SU-DHL-6 (cell line): ENCODE measurements around the gene CRKL.
"Not testable (repeated sequence)": the region's sequence is repeated elsewhere in the genome, so short reads cannot be mapped to it uniquely, and the experiment has no call there.

ENCODE experiments used
- H2AFZ ChIP-seq: fragments of 200-600 bp; sonication (generic); 2 replicates; pipeline ENCODE4 v1.6.1; 2014; ENCODE audit warnings: low read depth, mild to moderate bottlenecking, moderate library complexity, mixed read lengths, antibody characterized with exemption, low read length; ENCODE audit not compliant: severe bottlenecking
- H3F3A ChIP-seq: fragments of 200-600 bp; shearing (Covaris generic); 2 replicates; pipeline ENCODE4 v1.6.0; 2016; ENCODE audit warnings: antibody characterized with exemption, mild to moderate bottlenecking; ENCODE audit not compliant: insufficient read depth
- H3K27ac ChIP-seq: fragments of 200-600 bp; sonication (generic); 2 replicates; pipeline ENCODE4 v1.5.1; 2016; ENCODE audit warnings: low read depth, mild to moderate bottlenecking, low read length, moderate library complexity, mixed read lengths
- H3K27me3 ChIP-seq: fragments of 200-600 bp; sonication (generic), shearing (Covaris generic); 2 replicates; pipeline ENCODE4 v1.6.0; 2014; ENCODE audit warnings: mild to moderate bottlenecking, low read length
- H3K36me3 ChIP-seq: fragments of 200-600 bp; sonication (generic); 2 replicates; pipeline ENCODE4 v1.6.1; 2014; ENCODE audit warnings: mild to moderate bottlenecking, low read length, mixed read lengths
- H3K4me2 ChIP-seq: fragments of 300-600, 200-600 bp; shearing (Covaris generic), sonication (generic); 2 replicates; pipeline ENCODE4 v1.6.0; 2014; ENCODE audit warnings: low read length, low read depth, mild to moderate bottlenecking; ENCODE audit not compliant: poor library complexity, severe bottlenecking
- H3K4me3 ChIP-seq: fragments of 200-600 bp; sonication (generic); 2 replicates; pipeline ENCODE4 v1.5.1; 2014; ENCODE audit warnings: antibody characterized with exemption, low read length, mild to moderate bottlenecking, mixed read lengths; ENCODE audit not compliant: insufficient read depth, poor library complexity, severe bottlenecking
- H3K79me2 ChIP-seq: fragments of 200-600 bp; sonication (generic); 2 replicates; pipeline ENCODE4 v1.6.1; 2014; ENCODE audit warnings: mild to moderate bottlenecking, low read length, moderate library complexity; ENCODE audit not compliant: insufficient read depth
- H3K9ac ChIP-seq: fragments of 200-600 bp; sonication (generic); 2 replicates; pipeline ENCODE4 v1.7.0; 2014; ENCODE audit warnings: mild to moderate bottlenecking, low read length
- H3K9me2 ChIP-seq: fragments of 200-600 bp; sonication (generic); replicated peaks from 2 replicates; pipeline ENCODE4 v1.6.1; 2014; ENCODE audit warnings: low read length; ENCODE audit not compliant: insufficient read depth
- H3K9me3 ChIP-seq: fragments of 200-600 bp; sonication (generic); 2 replicates; pipeline ENCODE4 v1.6.1; 2014; ENCODE audit warnings: low read length, mixed read lengths; ENCODE audit not compliant: insufficient read depth
- H4K20me1 ChIP-seq: fragments of 200-600 bp; sonication (generic); 2 replicates; pipeline ENCODE4 v1.6.1; 2014; ENCODE audit warnings: low read depth, mild to moderate bottlenecking, antibody characterized with exemption, low read length, moderate library complexity, mixed read lengths
- CTCF ChIP-seq: fragments of 200-600 bp; sonication (generic); IDR thresholded peaks from one replicate; pipeline ENCODE4 v1.5.1; 2017; ENCODE audit warnings: antibody characterized with exemption, mild to moderate bottlenecking, low read length, moderate library complexity; ENCODE audit not compliant: insufficient read depth, poor library complexity, severe bottlenecking
- EZH2phosphoT487 ChIP-seq: fragments of 200-600 bp; sonication (generic), shearing (Covaris generic); conservative IDR thresholded peaks from 2 replicates; pipeline ENCODE4 v1.6.1; 2018; ENCODE audit warnings: mild to moderate bottlenecking, antibody characterized with exemption, low read length, moderate library complexity, mixed read lengths

CRKL gene

GRCh38 chr22:20928573-20928967, 11.4 kb downstream of the CRKL start:
- H3F3A ChIP-seq: peaks cover 10% of the 10 kb centered on the region; the same call in 1 of the 2 replicates
- H3K79me2 ChIP-seq: peaks cover 89% of the 10 kb centered on the region
- no peaks in the 10 kb centered on the region for H3K9me3 ChIP-seq
- no peak overlapping the region for H3K4me2 ChIP-seq
- TF ChIP-seq EZH2phosphoT487: no peak
- TF ChIP-seq CTCF: no peak
- H3K4me3 ChIP-seq: no peak overlapping the region
- H4K20me1 ChIP-seq: no peaks in the 10 kb centered on the region
- no peaks in the 10 kb centered on the region for H3K36me3 ChIP-seq
- H2AFZ ChIP-seq: no peak overlapping the region
- H3K27me3 ChIP-seq: no peaks in the 10 kb centered on the region
- H3K27ac ChIP-seq: no peak overlapping the region
- no peaks in the 10 kb centered on the region for H3K9me2 ChIP-seq
- H3K9ac ChIP-seq: no peak overlapping the region

GRCh38 chr22:20930004-20930403, 12.8 kb downstream of the CRKL start:
- Histone ChIP-seq H4K20me1 (no peaks in the 10 kb centered on the region), H2AFZ (no peak overlapping the region), H3K9me3 (no peaks in the 10 kb centered on the region), H3F3A (peaks cover 10% of the 10 kb centered on the region; the same call in 1 of the 2 replicates), H3K9ac (no peak overlapping the region), H3K9me2 (no peaks in the 10 kb centered on the region), H3K4me2 (no peak overlapping the region), H3K27ac (no peak overlapping the region), H3K79me2 (peaks cover 88% of the 10 kb centered on the region), H3K27me3 (no peaks in the 10 kb centered on the region), H3K4me3 (no peak overlapping the region), H3K36me3 (0 out of 2 replicates have a peak, but pooled peaks cover 2% of the 10 kb centered on the region)
- TF ChIP-seq CTCF: no peak
- TF ChIP-seq EZH2phosphoT487: no peak

GRCh38 chr22:20930435-20930834, 13.2 kb downstream of the CRKL start:
- not testable (repeated sequence) for H3K27ac ChIP-seq, H2AFZ ChIP-seq, H3F3A ChIP-seq, H3K4me3 ChIP-seq, H3K9me2 ChIP-seq, H3K36me3 ChIP-seq, H4K20me1 ChIP-seq, H3K27me3 ChIP-seq, H3K9me3 ChIP-seq, H3K9ac ChIP-seq, H3K4me2 ChIP-seq
- H3K79me2 ChIP-seq: peaks cover 88% of the 10 kb centered on the region

- no peak for TF ChIP-seq EZH2phosphoT487
- no peak for TF ChIP-seq CTCF
- Histone ChIP-seq H3F3A (no peaks in the 10 kb centered on the region; the same call in 1 of the 2 replicates), H3K27me3 (no peaks in the 10 kb centered on the region), H3K27ac (no peak overlapping the region), H3K36me3 (0 out of 2 replicates have a peak, but pooled peaks cover 2% of the 10 kb centered on the region), H3K79me2 (peaks cover 88% of the 10 kb centered on the region), H4K20me1 (no peaks in the 10 kb centered on the region), H3K9me2 (no peaks in the 10 kb centered on the region), H3K4me3 (no peak overlapping the region), H3K4me2 (no peak overlapping the region), H2AFZ (no peak overlapping the region), H3K9ac (no peak overlapping the region), H3K9me3 (no peaks in the 10 kb centered on the region)
Measured at GRCh38 chr22:20931126-20931654, 14.0 kb downstream of the CRKL start.
